GM21528 (cell line): ENCODE measurements around the gene TICRR.
"Not testable (repeated sequence)": the region's sequence is repeated elsewhere in the genome, so short reads cannot be mapped to it uniquely, and the experiment has no call there.

Experiments
- ATAC-seq: cut with Tn5 transposase; IDR thresholded peaks from one replicate; pipeline ENCODE4 v1.9.1; 2021; ENCODE audit warnings: mild to moderate bottlenecking, moderate library complexity; ENCODE audit not compliant: unreplicated experiment, low FRiP score

TICRR gene

GRCh38 chr15:89566621-89567294, 8.5 kb upstream of the TICRR start:
- ATAC-seq = no peak

GRCh38 chr15:89569090-89569745, 6.1 kb upstream of the TICRR start:
- no peak for ATAC-seq

- ATAC-seq = peak; percentile 38
These were observed 567 bp downstream of the TICRR start for GRCh38 chr15:89575656-89576416.

GRCh38 chr15:89576417-89576773, 1.1 kb downstream of the TICRR start:
- ATAC-seq = no peak

GRCh38 chr15:89577776-89578115, 2.5 kb downstream of the TICRR start:
- ATAC-seq = no peak

GRCh38 chr15:89578146-89578545, 2.9 kb downstream of the TICRR start:
- ATAC-seq = no peak

- ATAC-seq = not testable (repeated sequence)
These were observed 5.5 kb downstream of the TICRR start for GRCh38 chr15:89580747-89581146.

GRCh38 chr15:89586651-89587050, 11.4 kb downstream of the TICRR start:
- no peak for ATAC-seq

- no peak for ATAC-seq
These were observed 12.7 kb downstream of the TICRR start for GRCh38 chr15:89587955-89588354.

- ATAC-seq = no peak
These were observed 16.6 kb downstream of the TICRR start for GRCh38 chr15:89591834-89592233.

GRCh38 chr15:89593018-89593417, 17.7 kb downstream of the TICRR start:
- no peak for ATAC-seq

GRCh38 chr15:89599021-89599420, 23.8 kb downstream of the TICRR start:
- no peak for ATAC-seq

GRCh38 chr15:89611317-89611716, 36.0 kb downstream of the TICRR start:
- ATAC-seq = no peak

GRCh38 chr15:89613031-89613430, 37.8 kb downstream of the TICRR start:
- no peak for ATAC-seq

GRCh38 chr15:89614164-89614563, 38.9 kb downstream of the TICRR start:
- ATAC-seq = no peak

- ATAC-seq = no peak
These were observed 39.9 kb downstream of the TICRR start for GRCh38 chr15:89615135-89615534.

- ATAC-seq = no peak
These were observed 41.0 kb downstream of the TICRR start for GRCh38 chr15:89616228-89616627.

GRCh38 chr15:89621547-89621946, 46.3 kb downstream of the TICRR start:
- no peak for ATAC-seq

GRCh38 chr15:89623165-89623564, 47.9 kb downstream of the TICRR start:
- no peak for ATAC-seq

- no peak for ATAC-seq
These were observed 50.4 kb downstream of the TICRR start for GRCh38 chr15:89625716-89626115.

GRCh38 chr15:89627256-89627970, 52.1 kb downstream of the TICRR start:
- no peak for ATAC-seq
